Measurements from ENCODE around the gene DOK1.

DOK1 gene

DNA sequence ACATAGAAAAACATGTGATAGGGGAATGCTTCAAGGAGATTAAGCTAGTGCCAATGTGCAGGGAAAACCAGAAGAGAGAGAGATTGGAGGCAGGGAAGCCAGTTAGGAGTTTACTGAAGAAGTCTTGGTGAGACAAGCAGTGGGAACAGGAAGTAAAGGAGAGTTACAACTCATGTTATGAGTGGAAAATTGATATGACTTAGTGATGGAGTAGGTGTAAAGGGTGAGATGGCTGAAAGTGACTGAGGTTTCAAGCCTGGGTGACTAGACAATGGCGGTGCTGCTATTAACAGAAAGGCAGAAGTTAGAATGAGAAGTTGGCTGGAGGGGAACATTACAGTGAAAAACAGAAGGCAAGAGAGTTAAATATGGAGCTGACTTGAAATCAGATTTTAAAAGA lies 16.5 kb downstream of the DOK1 start:
- peak; percentile 45 for DNase-seq

GRCh38 chr2:74572178-74572925 lies 17.8 kb downstream of the DOK1 start:
- DNase-seq = no peak

GRCh38 chr2:74573747-74574562 lies 19.4 kb downstream of the DOK1 start:
- no peak for DNase-seq

DNA sequence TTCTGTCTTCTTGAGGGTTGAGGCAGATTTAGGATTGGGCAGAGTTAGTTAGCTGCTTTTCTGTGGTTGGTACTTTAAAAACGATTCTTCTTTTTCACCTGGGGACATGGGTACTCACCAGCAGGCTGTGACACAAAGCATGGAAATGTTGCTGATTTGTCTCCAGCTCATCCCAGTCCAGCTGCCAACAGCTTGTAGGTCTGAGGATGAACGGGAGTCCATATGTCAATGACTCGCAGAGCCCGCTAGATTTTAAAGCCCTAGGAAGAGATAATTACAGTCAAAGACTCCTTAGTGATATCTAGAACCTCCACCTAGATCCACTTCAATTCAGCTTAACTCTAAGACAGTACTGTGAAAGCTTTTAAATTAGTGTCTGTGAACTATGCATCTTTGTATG lies 20.8 kb downstream of the DOK1 start:
- no peak for DNase-seq

GRCh38 chr2:74576211-74576862 lies 21.8 kb downstream of the DOK1 start:
- no peak for DNase-seq

GRCh38 chr2:74576863-74577229 lies 22.3 kb downstream of the DOK1 start:
- DNase-seq = no peak

DNA sequence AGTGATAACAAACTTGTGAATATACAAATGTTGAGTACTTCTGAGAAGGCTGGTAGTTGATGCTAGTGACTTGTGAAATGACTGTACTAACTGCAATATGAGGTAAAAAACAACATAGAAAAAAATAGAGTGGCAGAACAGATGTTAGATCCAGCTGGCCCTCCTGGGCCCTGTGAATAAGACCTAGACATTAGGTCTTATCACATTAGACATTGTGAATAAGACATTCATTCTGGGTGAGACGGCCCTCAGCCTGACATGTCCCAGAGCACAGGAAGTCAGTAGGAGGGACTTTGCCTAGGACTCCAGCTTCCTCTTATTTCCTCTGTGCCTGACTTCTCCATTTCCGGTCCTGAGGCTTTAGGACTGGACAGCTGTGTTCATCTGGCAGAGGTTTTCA lies 22.9 kb downstream of the DOK1 start:
- DNase-seq = no peak

DNA sequence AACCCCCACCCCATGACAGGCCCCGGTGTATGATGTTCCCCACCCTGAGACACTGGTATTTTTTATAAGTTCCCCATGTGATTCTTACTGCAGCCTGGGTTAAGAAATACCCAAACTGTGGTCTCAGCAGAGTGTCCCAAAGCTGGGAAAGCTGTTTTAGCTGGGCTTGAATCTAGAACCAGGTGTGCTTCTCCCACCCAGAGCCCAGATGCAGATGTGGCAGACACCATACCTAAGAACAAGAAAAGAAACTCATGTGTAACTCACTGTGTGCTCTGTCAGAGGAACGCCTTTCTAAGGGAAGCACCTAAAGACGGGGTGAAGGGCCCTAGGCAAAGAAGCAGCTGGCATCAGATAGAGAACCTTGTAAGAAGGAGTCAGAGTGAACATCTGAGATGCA lies 23.9 kb downstream of the DOK1 start:
- DNase-seq = no peak

GRCh38 chr2:74581463-74581862 lies 26.9 kb downstream of the DOK1 start:
- no peak for DNase-seq

DNA sequence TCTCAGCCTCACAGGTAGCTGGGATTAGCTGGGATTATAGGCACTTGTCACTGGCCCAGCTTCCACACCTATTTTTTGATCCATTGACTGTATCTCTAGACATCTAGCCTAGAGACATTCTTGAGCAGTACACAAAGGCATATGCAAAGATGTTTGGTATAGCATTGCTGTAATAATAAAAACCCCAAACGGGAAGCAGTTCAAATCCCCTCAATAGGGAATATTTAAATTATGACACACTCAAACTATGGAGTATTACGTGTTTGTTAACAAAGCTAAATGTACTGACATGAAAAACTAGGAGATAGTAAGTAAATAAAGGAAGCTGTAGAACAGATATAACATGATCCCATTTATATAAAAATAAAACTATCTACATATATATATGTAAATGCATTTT lies 27.7 kb downstream of the DOK1 start:
- no peak for DNase-seq

- no peak for DNase-seq
These were observed 29.0 kb downstream of the DOK1 start for GRCh38 chr2:74583504-74583903.

- peak; percentile 29 for DNase-seq
These were observed 29.6 kb downstream of the DOK1 start for GRCh38 chr2:74584088-74584645.

DNA sequence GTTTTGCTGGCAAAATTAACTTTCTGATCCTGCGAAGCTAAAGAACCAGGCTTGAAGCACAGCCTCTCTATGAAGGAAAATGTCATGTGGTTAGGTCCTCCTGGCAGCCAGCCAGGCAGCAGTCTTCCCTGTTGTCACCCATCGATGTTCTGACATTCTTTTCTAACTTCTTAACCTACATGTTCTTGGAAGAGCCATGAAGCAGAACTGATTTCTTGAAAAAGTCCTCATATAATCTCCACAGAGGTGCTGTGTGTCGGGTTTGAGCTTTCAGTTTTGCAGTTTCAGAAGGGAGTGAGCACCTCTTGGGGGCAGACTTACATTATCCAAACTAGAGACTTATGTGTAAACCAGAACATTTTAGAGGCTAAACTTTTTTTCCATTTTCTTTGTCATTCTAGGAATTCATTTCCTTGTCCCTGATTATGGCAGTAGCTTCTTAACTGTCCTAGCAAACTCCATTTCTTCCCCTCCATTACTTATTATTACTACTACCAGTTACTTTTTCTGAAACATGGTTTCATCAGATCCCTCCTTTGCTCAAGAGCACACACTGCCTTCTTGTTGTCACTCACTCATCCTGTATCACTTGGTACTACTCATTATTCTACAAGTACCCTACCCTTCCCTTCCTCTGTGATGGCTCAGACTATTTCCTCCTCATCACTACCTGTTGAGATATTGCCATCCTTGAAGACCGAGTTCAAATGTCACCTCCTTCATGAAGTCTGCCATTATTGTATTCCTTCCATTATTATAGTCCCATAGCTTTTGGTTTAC lies 31.1 kb downstream of the DOK1 start:
- peak; percentile 46 for DNase-seq

DNA sequence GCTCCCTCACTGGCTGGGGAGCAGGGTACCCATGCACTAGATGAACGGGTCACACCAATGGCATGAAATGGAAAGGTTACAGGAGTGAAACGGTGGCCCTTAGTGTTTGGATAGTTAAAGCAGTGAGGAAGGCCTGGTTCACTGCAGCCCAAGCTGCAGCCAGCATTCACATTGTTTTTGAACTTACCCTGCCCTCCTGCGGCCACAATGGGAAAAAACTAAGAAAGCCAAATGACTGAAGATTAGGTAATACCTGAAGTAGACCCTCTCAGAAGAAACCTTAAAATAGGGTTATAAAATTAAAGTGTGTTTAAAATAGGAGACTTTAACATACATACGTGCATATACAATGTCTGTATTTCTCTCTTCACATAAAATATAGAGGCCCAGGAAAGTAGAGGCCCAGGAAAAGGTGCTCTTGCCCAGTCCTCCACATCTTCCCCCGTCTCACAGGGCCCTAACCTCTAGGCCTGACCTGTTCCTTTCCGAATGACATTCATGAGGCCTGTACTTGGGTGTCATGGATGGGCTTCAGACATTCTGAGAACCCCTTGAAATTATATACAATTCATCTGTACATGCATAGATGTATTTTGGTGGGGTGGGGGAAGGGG lies 33.3 kb downstream of the DOK1 start:
- DNase-seq = peak; percentile 67

DNA sequence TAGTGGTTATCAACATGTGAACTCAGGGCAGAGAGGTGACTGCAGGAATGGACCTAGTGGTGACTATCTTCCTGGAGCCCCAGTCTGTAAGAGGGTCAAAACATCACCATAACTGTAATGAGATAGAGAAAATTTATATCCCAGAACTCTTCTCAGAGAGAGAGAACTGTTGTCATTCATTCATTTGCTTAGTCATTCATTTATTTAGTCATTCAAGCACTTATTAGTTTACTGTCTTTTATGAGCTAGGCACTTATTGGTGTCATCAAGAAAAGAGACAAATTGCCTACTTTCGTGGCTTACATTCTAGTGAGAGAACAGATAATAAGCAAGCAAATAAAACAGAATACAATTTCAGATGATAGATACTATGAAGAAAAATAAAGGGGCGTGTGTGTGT lies 34.1 kb downstream of the DOK1 start:
- DNase-seq = no peak

DNA sequence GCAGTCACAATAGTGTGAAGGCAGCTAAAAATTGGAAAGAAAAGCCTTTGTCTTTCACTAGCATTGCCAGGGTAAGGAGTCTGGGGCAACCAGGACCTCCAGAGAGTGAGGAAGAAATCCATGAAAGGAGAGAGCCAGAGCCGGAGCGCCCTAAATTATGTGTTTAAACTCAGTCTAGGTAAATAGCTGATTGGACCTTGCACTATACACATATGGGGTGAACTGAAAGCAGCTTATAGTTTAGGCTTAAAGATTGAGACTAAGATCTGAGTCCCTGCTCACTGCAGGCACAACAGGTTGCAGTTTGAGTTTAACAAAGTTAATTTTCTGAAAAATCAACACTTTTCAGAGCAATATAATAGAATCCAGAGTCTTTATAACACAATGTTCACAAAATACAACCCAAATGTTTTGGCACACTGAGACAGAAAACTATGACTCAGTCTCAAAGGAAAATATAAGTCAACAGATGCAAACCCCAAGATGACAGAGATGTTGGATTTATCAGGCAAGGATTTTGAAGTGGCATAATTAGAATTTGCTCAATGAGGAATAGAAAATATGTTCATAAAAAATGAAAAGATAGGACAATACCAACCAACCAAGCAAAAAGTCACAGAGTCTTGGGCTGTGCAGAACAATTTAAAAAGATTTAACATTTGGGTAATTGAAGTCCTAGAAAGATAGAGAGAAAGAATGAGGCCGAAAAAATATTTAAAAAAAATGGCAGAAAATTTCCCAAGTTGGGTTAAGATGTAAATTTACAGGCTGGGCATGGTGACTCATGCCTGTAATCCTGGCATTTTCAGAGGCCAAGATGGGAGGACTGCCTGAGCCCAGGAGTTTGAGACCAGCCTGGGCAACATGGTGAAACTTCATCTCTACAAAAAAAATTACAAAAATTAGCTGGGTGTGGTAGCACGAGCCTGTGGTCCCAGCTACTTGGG lies 39.6 kb downstream of the DOK1 start:
- DNase-seq = no peak

DNA sequence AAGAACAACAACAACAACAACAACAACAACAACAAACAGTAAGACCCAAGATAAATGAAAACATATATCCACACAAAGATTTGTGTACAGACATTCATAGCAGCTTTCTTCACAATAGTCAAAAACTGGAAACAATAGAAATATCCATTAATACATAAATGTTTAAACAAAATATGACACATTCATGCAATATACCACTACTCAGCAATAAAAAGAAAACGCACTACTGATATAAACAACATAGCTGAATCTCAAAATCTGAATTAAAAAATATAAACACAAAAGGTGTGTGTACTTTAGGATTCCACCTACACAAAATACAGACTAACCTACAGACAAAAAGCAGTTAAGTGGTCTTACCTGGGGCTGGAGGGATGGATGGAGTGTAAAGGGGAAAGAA lies 42.1 kb downstream of the DOK1 start:
- DNase-seq = no peak

DNA sequence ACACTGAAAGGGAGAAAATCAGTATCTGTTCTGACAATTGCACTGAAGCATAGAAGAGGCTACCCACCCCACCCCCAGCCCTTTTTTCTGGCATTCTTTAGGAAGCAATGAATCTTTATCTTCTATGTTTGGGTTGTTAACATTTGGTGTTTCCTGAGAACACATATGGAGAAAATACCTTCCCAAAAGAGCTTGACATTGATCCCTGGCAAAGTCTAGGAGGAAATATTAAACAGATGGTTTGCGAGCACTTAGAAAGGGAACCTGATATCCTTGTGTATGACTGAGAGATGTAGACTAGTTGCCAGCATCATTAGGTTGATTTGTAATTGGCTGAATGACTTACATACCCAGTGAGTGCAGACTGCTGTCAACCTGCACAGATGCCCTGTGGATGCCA lies 42.9 kb downstream of the DOK1 start:
- DNase-seq = no peak

GRCh38 chr2:74599676-74600075 lies 45.2 kb downstream of the DOK1 start:
- DNase-seq = no peak

GRCh38 chr2:74602586-74603281 lies 48.2 kb downstream of the DOK1 start:
- DNase-seq = no peak
